HepG2 (cell line): ENCODE data around the gene ABCC8. TPM values are rescaled to one million over a fixed set of nuclear protein-coding genes. Genes with fewer than 3 reads are reported as not detected.

Experiments used
- ATAC-seq: fragments of 200-7000 bp; cut with Tn5 transposase; 3 replicates; pipeline ENCODE4 v1.9.1; 2020; ENCODE audit warnings: mild to moderate bottlenecking, moderate library complexity
- BruUV-seq: library from RNA; stranded (reverse); fragments of 400-500 nt; replicated peaks from 2 replicates; lab custom pipeline; 2021; lab: Mats Ljungman, UMichigan
- CTCF ChIA-PET: fragments of 300-600 bp; formaldehyde crosslinking; extraction: SDS; loops from one replicate; lab custom pipeline; 2021; ENCODE audit warnings: low total read pairs, inconsistent platforms, low intra/inter-chr PET ratio; lab: Yijun Ruan, JAX
- POLR2A ChIA-PET: fragments of 350-600 bp; sonication (Branson Sonifier 250); formaldehyde crosslinking; loops from one replicate; lab custom pipeline; 2020; ENCODE audit warnings: antibody characterized with exemption, inconsistent platforms; lab: Yijun Ruan, JAX
- DNase-seq: peaks from one replicate; pipeline ENCODE4 v3.0.0-alpha.2; 2015; ENCODE audit warnings: low spot score
- FAIRE-seq: peaks from 3 replicates; lab custom pipeline; 2011; peaks lifted over from hg19 to GRCh38; lab: Jason Lieb, UNC
- H2AFZ ChIP-seq: one replicate; pipeline ENCODE4 v1.6.1; 2011; ENCODE audit warnings: low read length, inconsistent platforms
- H3K27ac ChIP-seq: fragments of 300-600 bp; 3 replicates; pipeline ENCODE4 v1.8.0; 2011; ENCODE audit warnings: mixed run types, mild to moderate bottlenecking, mixed read lengths, low read length, inconsistent platforms; ENCODE audit not compliant: insufficient read depth; ENCODE audit errors: extremely low read length
- H3K27me3 ChIP-seq, 2 experiments: fragments of 200-600 bp in 1 of 2; 2 replicates in 1 of 2; 3 replicates in 1 of 2; pipeline versions ENCODE4 v1.6.0 to v1.8.0; 2011; ENCODE audit warnings: low read length in 2 of 2, mild to moderate bottlenecking in 2 of 2, moderate library complexity in 2 of 2, inconsistent platforms in 1 of 2; ENCODE audit not compliant: insufficient read depth in 2 of 2, control insufficient read depth in 1 of 2
- H3K36me3 ChIP-seq, 2 experiments: fragments of 200-600 bp in 1 of 2; replicated peaks in 1 of 2; 2 replicates in 1 of 2; 3 replicates in 1 of 2; pipeline versions ENCODE4 v1.5.1 to v1.8.0; 2011; ENCODE audit warnings: low read length in 2 of 2, inconsistent platforms in 1 of 2; ENCODE audit not compliant: insufficient read depth in 2 of 2, control insufficient read depth in 1 of 2
- H3K4me1 ChIP-seq: 2 replicates; pipeline ENCODE4 v1.5.1; 2012; ENCODE audit warnings: low read length, inconsistent platforms; ENCODE audit not compliant: insufficient read depth
- H3K4me2 ChIP-seq: 2 replicates; pipeline ENCODE4 v1.6.0; 2011; ENCODE audit warnings: low read depth, low read length, inconsistent platforms
- H3K4me3 ChIP-seq, 3 experiments: fragments of 200-600 bp in 1 of 3; sonication (generic), shearing (Covaris generic) in 1 of 3; replicated peaks in 1 of 3; 2 replicates each; pipeline ENCODE4 v1.5.1; 2011 to 2016; ENCODE audit warnings: low read length in 3 of 3, inconsistent platforms in 2 of 3, low read depth in 2 of 3, mild to moderate bottlenecking in 2 of 3, control low read depth in 1 of 3, mixed read lengths in 1 of 3; ENCODE audit not compliant: insufficient read depth in 1 of 3
- H3K79me2 ChIP-seq: one replicate; pipeline ENCODE4 v1.6.1; 2011; ENCODE audit warnings: low read length, inconsistent platforms; ENCODE audit not compliant: insufficient read depth
- H3K9ac ChIP-seq: 2 replicates; pipeline ENCODE4 v1.6.0; 2011; ENCODE audit warnings: mild to moderate bottlenecking, low read depth, low read length, inconsistent platforms; ENCODE audit not compliant: insufficient read depth
- H3K9me3 ChIP-seq: 2 replicates; pipeline ENCODE4 v1.5.1; 2012; ENCODE audit warnings: mild to moderate bottlenecking, low read length
- H4K20me1 ChIP-seq: 2 replicates; pipeline ENCODE4 v1.6.0; 2011; ENCODE audit warnings: inconsistent platforms, mild to moderate bottlenecking, low read length, moderate library complexity; ENCODE audit not compliant: insufficient read depth
- ASH2L ChIP-seq: fragments of 300-600, 200-600 bp; sonication (generic); IDR thresholded peaks from 2 replicates; pipeline ENCODE4 v1.7.0; 2017; ENCODE audit warnings: low read depth, mild to moderate bottlenecking, moderate library complexity, mixed read lengths, low read length; ENCODE audit not compliant: insufficient read length
- EHMT2 ChIP-seq: fragments of 200-600 bp; sonication (generic); IDR thresholded peaks from 2 replicates; pipeline ENCODE4 v1.7.0; 2017; ENCODE audit warnings: antibody characterized with exemption, low read depth, low read length, borderline replicate concordance
- ETS1 ChIP-seq: sonication (generic); formaldehyde crosslinking; IDR thresholded peaks from 2 replicates; pipeline ENCODE4 v1.4.0; 2020; ENCODE audit warnings: missing genetic modification reagents
- FOXP4 ChIP-seq: sonication (generic); formaldehyde crosslinking; IDR thresholded peaks from 2 replicates; pipeline ENCODE4 v1.4.0; 2020; ENCODE audit warnings: missing genetic modification reagents
- POGK ChIP-seq: sonication (generic); formaldehyde crosslinking; conservative IDR thresholded peaks from 2 replicates; pipeline ENCODE4 v1.8.0; 2022; ENCODE audit warnings: mild to moderate bottlenecking, moderate library complexity, missing genetic modification reagents
- RARA ChIP-seq: IDR thresholded peaks from 2 replicates; pipeline ENCODE4 v1.6.1; 2016; ENCODE audit warnings: missing genetic modification reagents, missing compliant biosample characterization
- ZNF34 ChIP-seq: sonication (generic); formaldehyde crosslinking; IDR thresholded peaks from 2 replicates; pipeline ENCODE4 v1.4.0; 2020; ENCODE audit warnings: mild to moderate bottlenecking, missing genetic modification reagents, borderline replicate concordance
- ZUFSP ChIP-seq: sonication (generic); formaldehyde crosslinking; IDR thresholded peaks from 2 replicates; pipeline ENCODE4 v1.9.0; 2021; ENCODE audit warnings: missing genetic modification reagents, mild to moderate bottlenecking, borderline replicate concordance
- WGBS: methylation state at CpG from one replicate; pipeline ENCODE4 v1.1.6; 2017; ENCODE audit warnings: low lambda C conversion rate; 5-methylcytosine and 5-hydroxymethylcytosine counted together
- in situ Hi-C: cut with HindIII; loops from 2 replicates; pipeline ENCODE4 v1.10.0; 2017; ENCODE audit warnings: low pct_unique_long_range_greater_than_20kb; ENCODE audit not compliant: extremely low pct_ligation_motif_present
- intact Hi-C: fragments of 100-400 bp; cut with micrococcal nuclease; formaldehyde crosslinking; loops from one replicate; pipeline ENCODE4 v1.10.0; 2022; ENCODE audit not compliant: unreplicated experiment
- polyA plus RNA-seq, 8 experiments: library from polyadenylated mRNA; depleted of rRNA in 3 of 8; stranded (reverse) in 7 of 8; unstranded in 1 of 8; fragments of >200 nt; fragmentation: Illumina TruSeq in 4 of 8; extraction: Trizol in 4 of 8; gene quantifications; 2 replicates each; pipeline versions ENCODE4 v1.2.1 to v1.2.3, GENCODE V29; 2011 to 2016; ENCODE audit warnings: low read depth in 4 of 8, missing spikeins in 1 of 8, mixed read lengths in 1 of 8; ENCODE audit not compliant: insufficient read depth in 1 of 8
- total RNA-seq, 5 experiments: library from RNA; depleted of rRNA; stranded (reverse); fragments of >200 nt; fragmentation: Illumina TruSeq; extraction: Trizol; gene quantifications; 2 replicates each; pipeline ENCODE4 v1.2.3, GENCODE V29; 2016; ENCODE audit warnings: low read depth in 1 of 5

Gene ABCC8
- total and polyA plus RNA-seq, 2 of the 13 experiments (the other 11 are each of a cell fraction or from before 2014, with no cell fraction given) = not detected

- in situ Hi-C loops = no loop called here
- DNase-seq = no peak
- H3K27me3 ChIP-seq = peaks cover 2 to 26% of the 10 kb centered on the region in 2 experiments
- no peak for TF ChIP-seq FOXP4 (CRISPR knock-in tag)
- no peak for TF ChIP-seq ETS1 (CRISPR knock-in tag)
- TF ChIP-seq POGK = no peak
- no peak for TF ChIP-seq RARA (CRISPR knock-in tag)
- no peak for TF ChIP-seq EHMT2
- no peak for TF ChIP-seq ZUFSP (CRISPR knock-in tag)
- no peak for TF ChIP-seq ZNF34
- TF ChIP-seq ASH2L = no peak
- TF ChIP-seq, all 625 proteins: peak for 0
- Histone ChIP-seq H4K20me1 (peaks cover 5% of the 10 kb centered on the region; the same call in 1 of the 2 replicates), H3K9me3 (no peaks in the 10 kb centered on the region), H3K4me3 (no peak overlapping the region), H3K79me2 (no peaks in the 10 kb centered on the region), H3K27ac (no peak overlapping the region), H3K36me3 (no peaks in the 10 kb centered on the region), H3K4me1 (peaks cover 8% of the 10 kb centered on the region), H3K9ac (no peak overlapping the region), H2AFZ (no peak overlapping the region), H3K4me2 (no peak overlapping the region)
- FAIRE-seq (no peak), ATAC-seq (no peak)
- ChIA-PET POLR2A (no interaction called here), CTCF (no interaction called here)
- intact Hi-C loops = no loop called here
- BruUV-seq = no TSS peak
- WGBS = 8% methylated on average over 2 of the region's 2 CpGs
These were observed 32.5 kb downstream of the ABCC8 start for GRCh38 chr11:17443926-17444690.
